Central memory CD8-positive, alpha-beta T cell (primary cell): ENCODE data around the gene TRMU.
"Not testable (repeated sequence)": the region's sequence is repeated elsewhere in the genome, so short reads cannot be mapped to it uniquely, and the experiment has no call there.

Experiments
- ATAC-seq: fragments of 150-1000 bp; cut with Tn5 transposase; replicated peaks from 2 replicates; pipeline ENCODE4 v1.10.0; 2022; ENCODE audit warnings: mild to moderate bottlenecking, moderate FRiP score, moderate number of reproducible peaks; ENCODE audit not compliant: poor library complexity, severe bottlenecking; ENCODE audit errors: extremely low read depth
- DNase-seq, 2 donors: peaks; one replicate each; pipeline ENCODE4 v3.0.0; 2021; ENCODE audit warnings: low spot score in 2 of 2
- H3K27ac Mint-ChIP-seq: one replicate; pipeline ENCODE4 v1.8.0; 2022; ENCODE audit warnings: low read depth, mild to moderate bottlenecking, moderate library complexity, mixed read lengths
- H3K27me3 Mint-ChIP-seq: one replicate; pipeline ENCODE4 v1.8.0; 2022; ENCODE audit warnings: mixed read lengths
- H3K36me3 Mint-ChIP-seq: one replicate; pipeline ENCODE4 v1.8.0; 2022; ENCODE audit warnings: mild to moderate bottlenecking, moderate library complexity, mixed read lengths; ENCODE audit not compliant: insufficient read depth
- H3K4me1 Mint-ChIP-seq: one replicate; pipeline ENCODE4 v1.8.0; 2022; ENCODE audit warnings: mixed read lengths
- H3K4me3 Mint-ChIP-seq: one replicate; pipeline ENCODE4 v1.8.0; 2022; ENCODE audit warnings: mild to moderate bottlenecking, moderate library complexity, mixed read lengths
- H3K9me3 Mint-ChIP-seq: one replicate; pipeline ENCODE4 v1.8.0; 2022; ENCODE audit warnings: mixed read lengths

TRMU gene

GRCh38 chr22:46312848-46313247 lies 22.7 kb upstream of the TRMU start:
- not testable (repeated sequence) for H3K4me1 Mint-ChIP-seq, DNase-seq, ATAC-seq, H3K4me3 Mint-ChIP-seq, H3K36me3 Mint-ChIP-seq, H3K27me3 Mint-ChIP-seq, H3K27ac Mint-ChIP-seq, H3K9me3 Mint-ChIP-seq

- Mint-ChIP-seq H3K27ac (no peak overlapping the region), H3K27me3 (no peaks in the 10 kb centered on the region), H3K36me3 (no peaks in the 10 kb centered on the region), H3K9me3 (no peaks in the 10 kb centered on the region), H3K4me1 (no peaks in the 10 kb centered on the region), H3K4me3 (no peak overlapping the region)
- no peak for DNase-seq
- ATAC-seq, result no peak
Observed at GRCh38 chr22:46315976-46316375, 19.5 kb upstream of the TRMU start.

- Mint-ChIP-seq H3K36me3 (peaks cover 1% of the 10 kb centered on the region), H3K4me3 (no peak overlapping the region), H3K27me3 (no peaks in the 10 kb centered on the region), H3K9me3 (no peaks in the 10 kb centered on the region), H3K27ac (no peak overlapping the region), H3K4me1 (no peaks in the 10 kb centered on the region)
- DNase-seq (no peak), ATAC-seq (no peak)
Observed at GRCh38 chr22:46317646-46318045, 17.9 kb upstream of the TRMU start.

GRCh38 chr22:46318576-46318975 lies 16.9 kb upstream of the TRMU start:
- peak overlapping the region; percentile 69 for H3K27ac Mint-ChIP-seq

GRCh38 chr22:46319319-46319718 lies 16.2 kb upstream of the TRMU start:
- Mint-ChIP-seq H3K9me3 (no peaks in the 10 kb centered on the region), H3K4me1 (no peaks in the 10 kb centered on the region), H3K4me3 (no peak overlapping the region), H3K27me3 (no peaks in the 10 kb centered on the region), H3K27ac (peak overlapping the region; percentile 69), H3K36me3 (peaks cover 4% of the 10 kb centered on the region)
- ATAC-seq, result no peak
- no peak for DNase-seq

More at GRCh38 chr22:46318576-46318975, 16.9 kb upstream of the TRMU start:
- ATAC-seq, result no peak
- DNase-seq, result no peak
- Mint-ChIP-seq H3K27me3 (no peaks in the 10 kb centered on the region), H3K4me3 (no peak overlapping the region), H3K36me3 (peaks cover 1% of the 10 kb centered on the region), H3K4me1 (no peaks in the 10 kb centered on the region), H3K9me3 (no peaks in the 10 kb centered on the region)

GRCh38 chr22:46320166-46320710 lies 15.3 kb upstream of the TRMU start:
- H3K27ac Mint-ChIP-seq, result peak overlapping the region; percentile 45
- no peak for DNase-seq
- no peaks in the 10 kb centered on the region for H3K4me1 Mint-ChIP-seq
- H3K27me3 Mint-ChIP-seq, result no peaks in the 10 kb centered on the region
- ATAC-seq, result no peak
- H3K36me3 Mint-ChIP-seq, result peaks cover 4% of the 10 kb centered on the region
- H3K4me3 Mint-ChIP-seq, result no peak overlapping the region
- H3K9me3 Mint-ChIP-seq, result no peaks in the 10 kb centered on the region

- Mint-ChIP-seq H3K36me3 (peaks cover 4% of the 10 kb centered on the region), H3K27me3 (no peaks in the 10 kb centered on the region), H3K27ac (peak overlapping the region; percentile 45), H3K4me1 (no peaks in the 10 kb centered on the region), H3K4me3 (no peak overlapping the region), H3K9me3 (no peaks in the 10 kb centered on the region)
- DNase-seq, result no peak
- no peak for ATAC-seq
Observed at GRCh38 chr22:46320716-46321386, 14.7 kb upstream of the TRMU start.

GRCh38 chr22:46322711-46323110 lies 12.8 kb upstream of the TRMU start:
- H3K4me3 Mint-ChIP-seq, result no peak overlapping the region
- no peak for DNase-seq
- no peaks in the 10 kb centered on the region for H3K27me3 Mint-ChIP-seq
- H3K36me3 Mint-ChIP-seq, result peaks cover 4% of the 10 kb centered on the region
- no peak overlapping the region for H3K27ac Mint-ChIP-seq
- H3K4me1 Mint-ChIP-seq, result no peaks in the 10 kb centered on the region
- no peaks in the 10 kb centered on the region for H3K9me3 Mint-ChIP-seq
- ATAC-seq, result no peak

GRCh38 chr22:46323162-46323561 lies 12.4 kb upstream of the TRMU start:
- Mint-ChIP-seq H3K27me3 (no peaks in the 10 kb centered on the region), H3K36me3 (peaks cover 5% of the 10 kb centered on the region), H3K27ac (no peak overlapping the region), H3K4me3 (no peak overlapping the region), H3K9me3 (no peaks in the 10 kb centered on the region), H3K4me1 (no peaks in the 10 kb centered on the region)
- no peak for DNase-seq
- no peak for ATAC-seq

GRCh38 chr22:46326066-46326680 lies 9.3 kb upstream of the TRMU start:
- Mint-ChIP-seq H3K4me3 (no peak overlapping the region), H3K36me3 (peaks cover 7% of the 10 kb centered on the region), H3K27ac (no peak overlapping the region), H3K27me3 (no peaks in the 10 kb centered on the region), H3K9me3 (no peaks in the 10 kb centered on the region), H3K4me1 (no peaks in the 10 kb centered on the region)
- DNase-seq, result no peak
- ATAC-seq, result no peak

GRCh38 chr22:46327691-46328465 lies 7.6 kb upstream of the TRMU start:
- Mint-ChIP-seq H3K4me1 (no peaks in the 10 kb centered on the region), H3K27ac (no peak overlapping the region), H3K27me3 (no peaks in the 10 kb centered on the region), H3K36me3 (peaks cover 5% of the 10 kb centered on the region), H3K4me3 (no peak overlapping the region), H3K9me3 (no peaks in the 10 kb centered on the region)
- ATAC-seq (no peak), DNase-seq (no peak)

- no peak for DNase-seq
- H3K9me3 Mint-ChIP-seq, result no peaks in the 10 kb centered on the region
- H3K27me3 Mint-ChIP-seq, result no peaks in the 10 kb centered on the region
- peaks cover 5% of the 10 kb centered on the region for H3K36me3 Mint-ChIP-seq
- no peaks in the 10 kb centered on the region for H3K4me1 Mint-ChIP-seq
- no peak for ATAC-seq
- H3K4me3 Mint-ChIP-seq, result no peak overlapping the region
- no peak overlapping the region for H3K27ac Mint-ChIP-seq
Observed at GRCh38 chr22:46328797-46329196, 6.7 kb upstream of the TRMU start.

GRCh38 chr22:46329616-46330015 lies 5.9 kb upstream of the TRMU start:
- Mint-ChIP-seq H3K36me3 (peaks cover 7% of the 10 kb centered on the region), H3K27me3 (no peaks in the 10 kb centered on the region), H3K4me1 (no peaks in the 10 kb centered on the region), H3K9me3 (no peaks in the 10 kb centered on the region), H3K27ac (no peak overlapping the region), H3K4me3 (no peak overlapping the region)
- DNase-seq, result no peak
- ATAC-seq, result no peak
